ENCODE data around the gene NONO. TPM values are rescaled to one million over a fixed set of nuclear protein-coding genes. Genes with fewer than 3 reads are reported as not detected.

NONO gene, protein sequence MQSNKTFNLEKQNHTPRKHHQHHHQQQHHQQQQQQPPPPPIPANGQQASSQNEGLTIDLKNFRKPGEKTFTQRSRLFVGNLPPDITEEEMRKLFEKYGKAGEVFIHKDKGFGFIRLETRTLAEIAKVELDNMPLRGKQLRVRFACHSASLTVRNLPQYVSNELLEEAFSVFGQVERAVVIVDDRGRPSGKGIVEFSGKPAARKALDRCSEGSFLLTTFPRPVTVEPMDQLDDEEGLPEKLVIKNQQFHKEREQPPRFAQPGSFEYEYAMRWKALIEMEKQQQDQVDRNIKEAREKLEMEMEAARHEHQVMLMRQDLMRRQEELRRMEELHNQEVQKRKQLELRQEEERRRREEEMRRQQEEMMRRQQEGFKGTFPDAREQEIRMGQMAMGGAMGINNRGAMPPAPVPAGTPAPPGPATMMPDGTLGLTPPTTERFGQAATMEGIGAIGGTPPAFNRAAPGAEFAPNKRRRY
- total RNA-seq (2022; extraction: Qiagen RNA extraction): 341 to 406 TPM (median 374 TPM) in 5 replicates

DNA sequence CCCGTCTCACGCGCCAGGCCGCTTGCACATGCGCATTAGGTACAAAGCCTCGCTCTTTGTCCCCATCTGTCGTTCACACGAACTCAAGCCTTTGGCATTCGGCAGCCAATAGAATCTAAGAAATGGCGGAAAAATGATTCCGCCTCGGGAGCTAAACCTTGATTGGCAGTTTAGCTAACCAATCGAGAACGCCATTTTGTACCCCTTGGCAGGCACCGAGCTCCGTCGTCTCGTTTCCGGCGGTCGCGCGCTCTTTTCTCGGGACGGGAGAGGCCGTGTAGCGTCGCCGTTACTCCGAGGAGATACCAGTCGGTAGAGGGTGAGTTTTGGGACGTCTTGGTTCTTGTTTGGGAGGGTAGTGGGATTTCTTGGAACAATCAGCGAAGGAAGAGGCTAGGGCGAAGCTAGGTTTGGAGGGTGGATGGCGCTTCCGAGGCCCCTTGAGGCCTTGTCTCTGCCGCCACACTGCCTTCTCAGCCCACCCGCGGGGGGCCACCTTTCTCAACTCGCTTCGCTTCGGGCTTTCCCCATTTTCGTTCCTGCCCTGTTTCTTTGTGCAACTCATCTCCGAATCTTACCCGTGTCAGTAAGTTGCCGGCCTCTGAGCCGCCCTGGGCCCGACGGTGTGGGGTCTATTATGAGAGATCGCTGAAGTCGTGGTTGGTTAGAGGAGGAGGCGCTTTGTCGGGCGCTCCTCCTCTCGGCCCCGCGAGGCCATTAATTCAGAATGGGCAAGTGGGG lies at the start of gene NONO:
Gene NONO (plus strand): TSS at position 233 of the 741 bp plus-strand sequence. CDS start 7,003 bp downstream, outside the sequence.

DNA sequence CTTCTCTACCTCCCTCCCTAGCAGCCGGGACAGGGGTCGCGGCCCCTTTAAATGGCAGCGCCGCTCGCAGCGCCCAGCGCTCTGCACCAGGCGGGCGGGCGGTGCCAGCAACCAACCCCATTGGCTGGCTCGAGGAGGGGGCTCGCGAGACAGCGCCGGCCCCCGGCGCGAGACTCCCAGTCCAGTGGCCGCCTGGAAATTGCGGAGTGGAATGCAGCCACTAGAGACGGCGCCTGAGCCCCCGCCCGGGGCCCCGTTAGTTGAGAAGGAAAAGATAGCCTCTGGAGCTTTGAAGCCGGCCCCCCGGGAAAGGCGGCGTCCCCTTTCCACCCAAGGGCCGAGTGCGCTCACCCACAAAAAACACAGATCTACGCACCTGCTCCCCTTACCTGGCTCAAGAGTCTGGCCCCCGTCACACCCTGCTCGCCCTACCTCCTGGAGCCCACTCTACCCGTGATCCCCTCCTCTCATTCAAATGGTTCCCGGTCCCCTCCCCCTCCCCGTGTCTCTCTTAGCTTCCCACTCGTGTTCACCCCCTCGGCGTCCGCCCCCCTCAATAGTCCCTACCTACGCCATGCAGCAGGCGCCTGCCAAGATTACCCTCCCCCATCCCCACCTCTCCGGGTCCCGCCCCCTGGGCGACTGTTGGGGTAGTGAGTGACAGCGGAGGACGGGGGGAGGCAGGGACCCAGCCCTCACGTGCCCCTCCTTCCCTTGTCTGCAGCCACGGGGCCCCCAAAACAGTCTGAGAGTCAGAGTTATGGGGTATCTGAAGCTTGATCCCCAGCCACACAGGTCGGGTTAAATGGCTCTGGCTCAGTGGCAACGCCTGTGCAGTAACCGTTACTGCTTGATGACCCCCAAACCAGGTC lies 29.1 kb upstream of the NONO start, which contains the start of gene ZMYM3:
Gene ZMYM3 (minus strand): TSS at position 49 of the 872 bp plus-strand sequence. CDS start 885 bp downstream, outside the sequence.

DNA sequence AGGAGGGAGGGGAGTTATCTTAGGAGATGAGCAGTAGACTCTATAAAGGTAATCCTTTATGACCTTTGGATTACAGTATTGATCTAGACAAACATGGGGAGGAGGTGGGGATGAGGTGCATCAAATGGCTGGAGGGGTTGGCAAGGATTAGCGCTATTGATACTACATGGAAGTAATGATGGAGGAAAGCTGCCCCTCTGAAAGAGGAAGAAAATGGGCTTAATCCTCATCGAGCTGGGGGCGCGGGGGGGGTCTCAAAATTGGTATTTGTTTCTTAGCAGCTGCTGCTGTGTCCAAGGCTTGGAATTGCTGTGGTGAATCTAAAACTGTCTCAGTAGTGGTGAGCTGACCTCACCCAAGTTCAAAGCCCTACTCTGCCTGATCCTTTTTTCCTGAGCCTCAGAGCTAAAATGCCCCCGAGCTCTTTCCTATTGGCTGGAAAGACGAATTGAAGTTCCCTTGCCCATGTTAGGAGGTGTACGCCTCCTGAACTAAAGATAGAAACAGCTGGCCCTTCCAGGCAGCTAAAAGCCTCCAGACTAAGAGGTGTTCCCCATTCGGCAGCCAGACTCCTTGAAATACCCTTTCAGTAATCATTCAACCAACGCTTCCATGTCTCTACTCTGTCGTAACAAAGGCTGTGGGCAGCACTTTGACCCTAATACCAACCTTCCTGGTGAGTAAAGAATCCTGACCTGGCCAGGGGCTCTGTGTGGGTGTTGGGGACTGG lies 17.9 kb downstream of the NONO start, which contains the start of gene ITGB1BP2:
Gene ITGB1BP2 (plus strand): TSS at position 556 of the 730 bp plus-strand sequence. CDS start 57 bp downstream, at position 613.

Other genes starting within 250 kb of the NONO start
- 68.0 to 76.9 TPM (median 75.6 TPM) in 5 replicates for gene SNX12, start 215.3 kb upstream of the NONO start, total RNA-seq (2022; extraction: Qiagen RNA extraction)
- gene FOXO4, start 187.8 kb upstream of the NONO start, total RNA-seq (2022; extraction: Qiagen RNA extraction): 1.4 to 1.7 TPM (median 1.6 TPM) in 5 replicates
- gene CXorf65, start 176.9 kb upstream of the NONO start, total RNA-seq (2022; extraction: Qiagen RNA extraction): not detected in 5 replicates
- 0.07 to 0.32 TPM in 2 of 5 replicates, not detected in the others for gene IL2RG, start 172.1 kb upstream of the NONO start, total RNA-seq (2022; extraction: Qiagen RNA extraction)
- 9.0 to 13.9 TPM (median 12.2 TPM) in 5 replicates for gene MED12, start 165.0 kb upstream of the NONO start, total RNA-seq (2022; extraction: Qiagen RNA extraction)
- 0.95 to 1.2 TPM (median 1.1 TPM) in 5 replicates for gene NLGN3, start 138.8 kb upstream of the NONO start, total RNA-seq (2022; extraction: Qiagen RNA extraction)
- 0.11 TPM in 1 of 5 replicates, not detected in the others for gene GJB1, start 60.4 kb upstream of the NONO start, total RNA-seq (2022; extraction: Qiagen RNA extraction)
- 9.5 to 15.1 TPM (median 13.1 TPM) in 5 replicates for gene ZMYM3, start 29.5 kb upstream of the NONO start, total RNA-seq (2022; extraction: Qiagen RNA extraction)
- gene ITGB1BP2, start 18.1 kb downstream of the NONO start, total RNA-seq (2022; extraction: Qiagen RNA extraction): 0.69 to 1.1 TPM (median 0.99 TPM) in 5 replicates
- gene TAF1, start 82.7 kb downstream of the NONO start, total RNA-seq (2022; extraction: Qiagen RNA extraction): 12.4 to 22.3 TPM (median 16.5 TPM) in 5 replicates
- 30.0 to 46.7 TPM (median 44.1 TPM) in 5 replicates for gene OGT, start 249.5 kb downstream of the NONO start, total RNA-seq (2022; extraction: Qiagen RNA extraction)

Data from A549 treated with CORT108297 at 1 μM for 4 hours (cell line).